Measurements from ENCODE around the gene FZD10. TPM values are rescaled to one million over a fixed set of nuclear protein-coding genes. Genes with fewer than 3 reads are reported as not detected.

Gene FZD10
- total and polyA plus RNA-seq, 12 donors: 0.07 to 0.44 (median 0.14) TPM; not detected in 3

DNA sequence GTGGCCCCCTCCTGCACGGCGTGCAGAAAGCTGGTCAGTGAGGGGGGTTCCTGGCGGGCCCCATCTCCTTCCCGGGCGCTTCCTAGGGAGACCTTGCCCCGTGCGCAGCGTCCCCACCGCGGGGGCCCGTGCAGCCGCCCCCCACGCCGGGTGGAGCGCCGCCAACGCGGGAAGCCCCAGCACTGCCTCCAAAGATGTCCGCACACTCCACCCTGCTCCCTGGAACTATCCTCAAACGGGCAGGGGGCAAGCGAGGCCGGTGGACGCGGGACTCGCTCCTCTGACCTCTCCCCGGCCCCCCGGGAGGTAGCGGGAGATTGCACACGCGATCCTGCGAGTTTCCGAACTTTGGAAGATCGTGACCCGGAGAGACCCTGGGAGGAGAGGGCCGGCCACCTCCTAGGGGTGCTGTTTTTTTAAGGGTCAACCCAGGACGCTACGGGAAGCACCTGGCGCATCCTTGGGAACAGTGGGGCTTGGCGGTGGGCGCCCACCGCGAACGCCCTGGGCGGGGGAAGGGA lies 1.5 kb upstream of the FZD10 start:
- Histone ChIP-seq H3K4me3 (peak overlapping the region in 1 of 4 donors; percentile 35), H3K27ac (peak overlapping the region in 1 of 5 donors; percentile 37), H3K9me3 (replicated peaks in 1 of 3) (no peaks in the 10 kb centered on the region), H3K27me3 (peaks cover 70% of the 10 kb centered on the region), H3K36me3 (replicated peaks in 1 of 2) (no peaks in the 10 kb centered on the region), H3K4me1 (replicated peaks in 1 of 2) (no peaks in the 10 kb centered on the region)
- intact Hi-C loops (cut with DNase I): no loop called here
- WGBS, 4 donors: 2 to 12% (median 4%) methylated on average over 6 to 44 of the region's 44 CpGs
- no peak for DNase-seq
- TF ChIP-seq POLR2A (IDR thresholded peaks at IDR 0.05): no peak

GRCh38 chr12:130161261-130162243 lies 712 bp upstream of the FZD10 start:
- TF ChIP-seq, protein P1, sequence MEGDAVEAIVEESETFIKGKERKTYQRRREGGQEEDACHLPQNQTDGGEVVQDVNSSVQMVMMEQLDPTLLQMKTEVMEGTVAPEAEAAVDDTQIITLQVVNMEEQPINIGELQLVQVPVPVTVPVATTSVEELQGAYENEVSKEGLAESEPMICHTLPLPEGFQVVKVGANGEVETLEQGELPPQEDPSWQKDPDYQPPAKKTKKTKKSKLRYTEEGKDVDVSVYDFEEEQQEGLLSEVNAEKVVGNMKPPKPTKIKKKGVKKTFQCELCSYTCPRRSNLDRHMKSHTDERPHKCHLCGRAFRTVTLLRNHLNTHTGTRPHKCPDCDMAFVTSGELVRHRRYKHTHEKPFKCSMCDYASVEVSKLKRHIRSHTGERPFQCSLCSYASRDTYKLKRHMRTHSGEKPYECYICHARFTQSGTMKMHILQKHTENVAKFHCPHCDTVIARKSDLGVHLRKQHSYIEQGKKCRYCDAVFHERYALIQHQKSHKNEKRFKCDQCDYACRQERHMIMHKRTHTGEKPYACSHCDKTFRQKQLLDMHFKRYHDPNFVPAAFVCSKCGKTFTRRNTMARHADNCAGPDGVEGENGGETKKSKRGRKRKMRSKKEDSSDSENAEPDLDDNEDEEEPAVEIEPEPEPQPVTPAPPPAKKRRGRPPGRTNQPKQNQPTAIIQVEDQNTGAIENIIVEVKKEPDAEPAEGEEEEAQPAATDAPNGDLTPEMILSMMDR (IDR thresholded peaks at IDR 0.05): no peak
- no peak for TF ChIP-seq POLR2A (IDR thresholded peaks at IDR 0.05)
- WGBS, 4 donors: 0 to 2% (median 1%) methylated on average over 27 to 87 of the region's 87 CpGs
- intact Hi-C loops (cut with DNase I): no loop called here
- Histone ChIP-seq H3K36me3 (replicated peaks in 1 of 2) (no peaks in the 10 kb centered on the region), H3K4me1 (replicated peaks in 1 of 2) (no peaks in the 10 kb centered on the region), H3K9me3 (replicated peaks in 1 of 3) (no peaks in the 10 kb centered on the region), H3K27me3 (peaks cover 64% of the 10 kb centered on the region), H3K27ac (peak overlapping the region in 1 of 5 donors; percentile 37), H3K4me3 (peak overlapping the region in 1 of 4 donors; percentile 35)
- peak in 3 of 7 donors; percentile 14 to 53 (median 44) for DNase-seq

GRCh38 chr12:130162745-130163460 lies 639 bp downstream of the FZD10 start:
- Histone ChIP-seq H3K27me3 (peaks cover 56% of the 10 kb centered on the region), H3K9me3 (replicated peaks in 1 of 3) (no peaks in the 10 kb centered on the region), H3K36me3 (replicated peaks in 1 of 2) (no peaks in the 10 kb centered on the region), H3K4me1 (replicated peaks in 1 of 2) (no peaks in the 10 kb centered on the region), H3K27ac (no peak overlapping the region), H3K4me3 (peak overlapping the region in 1 of 4 donors; percentile 35)
- intact Hi-C loops (cut with DNase I): no loop called here
- WGBS, 4 donors: 1 to 4% methylated on average over 78 of the region's 78 CpGs; no CpG with 5 or more reads in 2 of the 4 donors
- no peak for TF ChIP-seq POLR2A (IDR thresholded peaks at IDR 0.05)
- TF ChIP-seq, protein P1 (IDR thresholded peaks at IDR 0.05): no peak
- no peak for DNase-seq

DNA sequence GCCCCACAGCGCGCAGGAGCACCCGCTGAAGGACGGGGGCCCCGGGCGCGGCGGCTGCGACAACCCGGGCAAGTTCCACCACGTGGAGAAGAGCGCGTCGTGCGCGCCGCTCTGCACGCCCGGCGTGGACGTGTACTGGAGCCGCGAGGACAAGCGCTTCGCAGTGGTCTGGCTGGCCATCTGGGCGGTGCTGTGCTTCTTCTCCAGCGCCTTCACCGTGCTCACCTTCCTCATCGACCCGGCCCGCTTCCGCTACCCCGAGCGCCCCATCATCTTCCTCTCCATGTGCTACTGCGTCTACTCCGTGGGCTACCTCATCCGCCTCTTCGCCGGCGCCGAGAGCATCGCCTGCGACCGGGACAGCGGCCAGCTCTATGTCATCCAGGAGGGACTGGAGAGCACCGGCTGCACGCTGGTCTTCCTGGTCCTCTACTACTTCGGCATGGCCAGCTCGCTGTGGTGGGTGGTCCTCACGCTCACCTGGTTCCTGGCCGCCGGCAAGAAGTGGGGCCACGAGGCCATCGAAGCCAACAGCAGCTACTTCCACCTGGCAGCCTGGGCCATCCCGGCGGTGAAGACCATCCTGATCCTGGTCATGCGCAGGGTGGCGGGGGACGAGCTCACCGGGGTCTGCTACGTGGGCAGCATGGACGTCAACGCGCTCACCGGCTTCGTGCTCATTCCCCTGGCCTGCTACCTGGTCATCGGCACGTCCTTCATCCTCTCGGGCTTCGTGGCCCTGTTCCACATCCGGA lies 1.4 kb downstream of the FZD10 start:
- Histone ChIP-seq H3K27ac (no peak overlapping the region), H3K9me3 (replicated peaks in 1 of 3) (no peaks in the 10 kb centered on the region), H3K27me3 (peaks cover 51% of the 10 kb centered on the region), H3K4me1 (replicated peaks in 1 of 2) (no peaks in the 10 kb centered on the region), H3K4me3 (no peak overlapping the region), H3K36me3 (replicated peaks in 1 of 2) (no peaks in the 10 kb centered on the region)
- intact Hi-C loops (cut with DNase I): no loop called here
- DNase-seq: no peak
- WGBS, 4 donors: 8 to 17% (median 10%) methylated on average over 15 to 71 of the region's 71 CpGs
- TF ChIP-seq, protein P1 (IDR thresholded peaks at IDR 0.05): no peak
- TF ChIP-seq POLR2A (IDR thresholded peaks at IDR 0.05): no peak

All from adrenal gland (tissue), 12 donors.